HFF-Myc (cell line): ENCODE measurements around the gene KRTAP4-4.
"Not testable (repeated sequence)": the region's sequence is repeated elsewhere in the genome, so short reads cannot be mapped to it uniquely, and the experiment has no call there.

Experiments used
- DNase-seq: peaks from one replicate; pipeline ENCODE4 v3.0.0-alpha.2; 2011; ENCODE audit warnings: low read depth; ENCODE audit errors: extremely low read depth
- H3K4me3 ChIP-seq: replicated peaks from 2 replicates; pipeline ENCODE4 v1.5.1; 2011; ENCODE audit warnings: low read depth, mild to moderate bottlenecking, control low read depth, low read length
- TF ChIP-seq, protein P1 (sequence below): IDR thresholded peaks from 2 replicates; pipeline ENCODE4 v1.5.1; 2012; ENCODE audit warnings: mild to moderate bottlenecking, low read depth, low read length, control low read depth; ENCODE audit errors: missing control alignments

Gene KRTAP4-4

GRCh38 chr17:41118721-41119120 is 41.8 kb downstream of the KRTAP4-4 start:
- H3K4me3 ChIP-seq = no peak overlapping the region
- peak; percentile 51 for DNase-seq
- TF ChIP-seq, protein P1, sequence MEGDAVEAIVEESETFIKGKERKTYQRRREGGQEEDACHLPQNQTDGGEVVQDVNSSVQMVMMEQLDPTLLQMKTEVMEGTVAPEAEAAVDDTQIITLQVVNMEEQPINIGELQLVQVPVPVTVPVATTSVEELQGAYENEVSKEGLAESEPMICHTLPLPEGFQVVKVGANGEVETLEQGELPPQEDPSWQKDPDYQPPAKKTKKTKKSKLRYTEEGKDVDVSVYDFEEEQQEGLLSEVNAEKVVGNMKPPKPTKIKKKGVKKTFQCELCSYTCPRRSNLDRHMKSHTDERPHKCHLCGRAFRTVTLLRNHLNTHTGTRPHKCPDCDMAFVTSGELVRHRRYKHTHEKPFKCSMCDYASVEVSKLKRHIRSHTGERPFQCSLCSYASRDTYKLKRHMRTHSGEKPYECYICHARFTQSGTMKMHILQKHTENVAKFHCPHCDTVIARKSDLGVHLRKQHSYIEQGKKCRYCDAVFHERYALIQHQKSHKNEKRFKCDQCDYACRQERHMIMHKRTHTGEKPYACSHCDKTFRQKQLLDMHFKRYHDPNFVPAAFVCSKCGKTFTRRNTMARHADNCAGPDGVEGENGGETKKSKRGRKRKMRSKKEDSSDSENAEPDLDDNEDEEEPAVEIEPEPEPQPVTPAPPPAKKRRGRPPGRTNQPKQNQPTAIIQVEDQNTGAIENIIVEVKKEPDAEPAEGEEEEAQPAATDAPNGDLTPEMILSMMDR = no peak

DNA sequence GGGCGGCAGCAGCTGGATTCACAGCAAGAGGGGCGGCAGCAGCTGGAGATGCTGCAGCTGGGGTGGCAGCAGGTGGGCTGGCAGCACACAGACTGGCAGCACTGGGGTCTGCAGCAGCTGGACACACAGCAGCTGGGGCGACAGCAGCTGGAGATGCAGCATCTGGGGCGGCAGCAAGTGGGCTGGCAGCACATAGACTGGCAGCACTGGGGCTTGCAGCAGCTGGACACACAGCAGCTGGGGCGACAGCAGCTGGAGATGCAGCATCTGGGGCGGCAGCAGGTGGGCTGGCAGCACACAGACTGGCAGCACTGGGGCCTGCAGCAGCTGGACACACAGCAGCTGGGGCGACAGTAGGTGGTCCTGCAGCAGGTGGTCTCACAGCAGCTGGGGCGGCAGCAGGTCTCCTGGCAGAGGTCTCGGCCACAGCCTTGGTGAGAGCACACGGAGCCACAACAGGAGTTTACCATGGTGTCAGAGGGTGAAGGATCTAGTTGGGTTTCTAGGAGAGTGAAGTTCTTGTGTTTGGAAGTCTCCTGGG is 42.6 kb downstream of the KRTAP4-4 start, which contains the start of gene KRTAP4-11:
Gene KRTAP4-11 (minus strand): TSS at position 528 of the 541 bp plus-strand sequence. CDS start 58 bp downstream, at position 470.
- not testable (repeated sequence) for DNase-seq, H3K4me3 ChIP-seq

DNA sequence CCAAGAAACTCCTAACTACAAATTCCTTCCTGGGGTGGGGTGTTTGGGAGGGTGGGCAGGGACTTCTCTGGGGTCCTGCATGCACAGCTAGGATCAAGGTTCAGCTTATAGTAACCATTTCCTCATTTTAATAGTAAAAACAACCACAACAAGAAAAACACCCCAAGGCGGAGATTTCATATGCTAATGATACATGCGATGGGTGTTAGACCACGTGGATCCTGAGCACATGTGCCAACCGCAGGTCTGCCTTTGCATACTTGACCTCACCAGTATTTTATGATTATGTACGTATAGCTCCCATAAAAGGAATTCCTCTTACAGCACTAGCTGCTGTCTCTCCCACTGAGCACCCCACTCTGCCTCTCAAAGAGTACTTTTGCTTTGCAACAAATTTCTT is 44.3 kb downstream of the KRTAP4-4 start:
- no peak for DNase-seq
- H3K4me3 ChIP-seq = no peak overlapping the region
- TF ChIP-seq, protein P1 = no peak

DNA sequence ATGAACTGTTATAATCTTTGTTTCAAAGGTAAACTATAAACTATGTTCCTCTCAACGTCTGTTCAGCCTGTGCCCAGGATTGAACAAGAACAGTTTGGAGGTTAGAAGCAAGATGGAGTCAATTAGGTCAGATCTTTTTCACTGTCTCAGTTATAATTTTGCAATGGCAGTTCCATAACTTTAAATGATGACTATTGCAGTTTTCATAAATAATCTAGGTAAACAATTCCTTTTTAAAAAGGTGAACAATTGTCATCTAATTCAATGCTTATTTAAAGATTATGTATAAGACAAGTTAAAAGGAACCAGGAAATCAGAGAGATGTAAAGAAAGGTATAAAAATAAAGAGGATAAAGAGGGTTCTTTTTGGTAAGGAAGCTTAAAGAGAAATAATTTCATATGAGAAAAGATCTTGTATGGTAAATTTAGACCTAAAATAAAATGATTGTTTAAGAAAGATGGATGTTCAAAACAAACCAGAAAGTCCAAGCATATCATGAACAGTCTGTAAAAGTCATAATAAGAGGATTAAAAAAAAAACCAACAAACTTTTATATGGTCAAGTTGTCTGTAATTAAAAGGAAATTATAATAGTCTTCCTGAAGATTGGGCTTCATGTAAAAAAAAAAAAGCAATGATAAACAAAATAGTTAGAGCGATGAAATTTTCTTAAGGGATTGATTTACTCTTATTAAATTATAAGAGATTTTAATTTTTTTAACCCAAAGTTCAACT is 49.2 kb downstream of the KRTAP4-4 start:
- TF ChIP-seq, protein P1 = no peak
- H3K4me3 ChIP-seq = no peak overlapping the region
- DNase-seq = no peak
